Endothelial cell of umbilical vein (primary cell): ENCODE measurements around the gene MRPL4. TPM values are rescaled to one million over a fixed set of nuclear protein-coding genes. Genes with fewer than 3 reads are reported as not detected.

Experiments used
- BruUV-seq: library from RNA; stranded (reverse); fragments of 400-500 nt; replicated peaks from 2 replicates; lab custom pipeline; 2021; lab: Mats Ljungman, UMichigan
- CTCF ChIA-PET: fragments of 300-600, 350-600 bp; sonication (Branson Sonifier 250); formaldehyde crosslinking; loops from one replicate; lab custom pipeline; 2021; ENCODE audit warnings: antibody characterized with exemption, inconsistent platforms; lab: Charles Lee
- POLR2A ChIA-PET: fragments of 300-600, 350-600 bp; sonication (Branson Sonifier 250); formaldehyde crosslinking; loops from one replicate; lab custom pipeline; 2021; ENCODE audit warnings: antibody characterized with exemption, inconsistent platforms; lab: Charles Lee
- DNase-seq: peaks from one replicate; pipeline ENCODE4 v3.0.0-alpha.2; 2011; ENCODE audit warnings: low read depth, low spot score
- FAIRE-seq: peaks from 2 replicates; lab custom pipeline; 2011; peaks lifted over from hg19 to GRCh38; lab: Jason Lieb, UNC
- H2AFZ ChIP-seq: 2 replicates; pipeline ENCODE4 v1.6.0; 2012; ENCODE audit warnings: low read depth, low read length, control low read depth, inconsistent platforms
- H3K27ac ChIP-seq: 2 replicates; pipeline ENCODE4 v1.5.1; 2011; ENCODE audit warnings: low read depth, mild to moderate bottlenecking, control low read depth, low read length, moderate library complexity; ENCODE audit not compliant: insufficient read depth
- H3K27me3 ChIP-seq, 2 experiments: 2 replicates each; pipeline versions ENCODE4 v1.6.0 to v1.6.1; 2011; ENCODE audit warnings: low read length in 2 of 2, mixed read lengths in 1 of 2; ENCODE audit not compliant: control insufficient read depth in 2 of 2, insufficient read depth in 2 of 2
- H3K36me3 ChIP-seq, 2 experiments: 2 replicates in 1 of 2; 3 replicates in 1 of 2; pipeline ENCODE4 v1.5.1; 2011; ENCODE audit warnings: low read length in 2 of 2, mild to moderate bottlenecking in 1 of 2, moderate library complexity in 1 of 2; ENCODE audit not compliant: control insufficient read depth in 2 of 2, insufficient read depth in 2 of 2; ENCODE audit errors: extremely low read depth in 1 of 2
- H3K4me1 ChIP-seq: 3 replicates; pipeline ENCODE4 v1.5.1; 2011; ENCODE audit warnings: mild to moderate bottlenecking, low read length; ENCODE audit not compliant: control insufficient read depth, insufficient read depth; ENCODE audit errors: extremely low read depth
- H3K4me2 ChIP-seq: 2 replicates; pipeline ENCODE4 v1.6.1; 2011; ENCODE audit warnings: low read length, control low read depth, mixed read lengths; ENCODE audit not compliant: insufficient read depth
- H3K4me3 ChIP-seq, 3 experiments: fragments of 200-600 bp in 1 of 3; sonication (generic), shearing (Covaris generic) in 1 of 3; replicated peaks in 1 of 3; 2 replicates each; pipeline ENCODE4 v1.5.1; 2011 to 2016; ENCODE audit warnings: control low read depth in 3 of 3, low read length in 3 of 3, mild to moderate bottlenecking in 2 of 3, inconsistent platforms in 1 of 3, low read depth in 1 of 3, moderate library complexity in 1 of 3; ENCODE audit not compliant: insufficient read depth in 1 of 3
- H3K79me2 ChIP-seq: 2 replicates; pipeline ENCODE4 v1.6.0; 2012; ENCODE audit warnings: low read length, inconsistent platforms; ENCODE audit not compliant: control insufficient read depth, insufficient read depth
- H3K9ac ChIP-seq: replicated peaks from 2 replicates; pipeline ENCODE3; 2011; ENCODE audit warnings: low read length, control low read depth; ENCODE audit not compliant: insufficient read depth; ENCODE audit errors: extremely low read depth
- H3K9me1 ChIP-seq: replicated peaks from 3 replicates; pipeline ENCODE4 v1.6.0; 2011; ENCODE audit warnings: mild to moderate bottlenecking, low read length; ENCODE audit not compliant: control insufficient read depth, insufficient read depth; ENCODE audit errors: extremely low read depth
- H3K9me3 ChIP-seq: replicated peaks from 2 replicates; pipeline ENCODE4 v1.5.1; 2012; ENCODE audit warnings: low read length, inconsistent platforms; ENCODE audit not compliant: control insufficient read depth, insufficient read depth
- H4K20me1 ChIP-seq: replicated peaks from 2 replicates; pipeline ENCODE3; 2011; ENCODE audit warnings: mild to moderate bottlenecking, low read length; ENCODE audit not compliant: control insufficient read depth, insufficient read depth; ENCODE audit errors: extremely low read depth
- EZH2 ChIP-seq: IDR thresholded peaks from 2 replicates; pipeline ENCODE4 v1.6.1; 2012; ENCODE audit warnings: borderline replicate concordance, low read depth, mild to moderate bottlenecking, moderate library complexity, low read length, inconsistent platforms; ENCODE audit not compliant: severe bottlenecking
- FOS ChIP-seq: IDR thresholded peaks from 2 replicates; pipeline ENCODE4 v1.6.1; 2011; ENCODE audit warnings: mild to moderate bottlenecking, low read length, moderate library complexity, borderline replicate concordance; ENCODE audit not compliant: insufficient read depth
- GATA2 ChIP-seq: IDR thresholded peaks from 2 replicates; pipeline ENCODE4 v1.7.0; 2011; ENCODE audit warnings: low read depth, mild to moderate bottlenecking, moderate library complexity, mixed read lengths, low read length; ENCODE audit not compliant: insufficient read length, insufficient read depth
- MAX ChIP-seq: IDR thresholded peaks from 2 replicates; pipeline ENCODE4 v1.6.1; 2011; ENCODE audit not compliant: insufficient read depth, insufficient read length
- POLR2A ChIP-seq: IDR thresholded peaks from 2 replicates; pipeline ENCODE4 v1.6.1; 2012; ENCODE audit warnings: low read depth, mild to moderate bottlenecking, control low read depth, low read length
- POLR2AphosphoS5 ChIP-seq: IDR thresholded peaks from 2 replicates; pipeline ENCODE4 v1.6.1; 2012; ENCODE audit warnings: low read depth, mild to moderate bottlenecking, control low read depth, low read length, moderate library complexity; ENCODE audit not compliant: insufficient read depth
- dilution Hi-C: fragments of 300-500 bp; cut with MboI; formaldehyde crosslinking; loops from one replicate; pipeline ENCODE4 v1.15.0; 2019; ENCODE audit warnings: low sequenced_read_pairs; ENCODE audit not compliant: extremely low pct_ligation_motif_present
- intact Hi-C: fragments of 100-400 bp; cut with micrococcal nuclease; formaldehyde crosslinking; loops from one replicate; pipeline ENCODE4 v1.10.0; 2022
- polyA plus RNA-seq, 4 experiments: library from polyadenylated mRNA; depleted of rRNA in 3 of 4; stranded (reverse) in 3 of 4; unstranded in 1 of 4; fragments of >200 nt; gene quantifications; 2 replicates each; pipeline versions ENCODE4 v1.2.1 to v1.2.3, GENCODE V29; 2011 to 2012; ENCODE audit warnings: missing spikeins in 1 of 4
- total RNA-seq: library from RNA; stranded (reverse); gene quantifications from 2 replicates; pipeline ENCODE4 v1.2.3, GENCODE V29; 2021
- TF ChIP-seq, protein P1 (sequence below), 2 donors: IDR thresholded peaks; 1 replicate in 1 of 2; 2 replicates in 1 of 2; pipeline ENCODE4 v1.5.1; 2011; ENCODE audit warnings: low read length in 2 of 2, mild to moderate bottlenecking in 2 of 2, moderate library complexity in 2 of 2, control low read depth in 1 of 2, inconsistent platforms in 1 of 2, low read depth in 1 of 2; ENCODE audit not compliant: insufficient read depth in 1 of 2; ENCODE audit errors: extremely low read depth in 1 of 2

The MRPL4 gene
- total and polyA plus RNA-seq, 2 donors (not counting 3 experiments of a cell fraction or from before 2014, with no cell fraction given) = 70.4 to 118 TPM

- Histone ChIP-seq H4K20me1 (no peaks in the 10 kb centered on the region), H3K9ac (no peak overlapping the region), H2AFZ (no peak overlapping the region), H3K4me3 (no peak overlapping the region), H3K4me2 (no peak overlapping the region), H3K36me3 (no peaks in the 10 kb centered on the region), H3K79me2 (no peaks in the 10 kb centered on the region), H3K27ac (no peak overlapping the region), H3K4me1 (peaks cover 6% of the 10 kb centered on the region), H3K27me3 (no peaks in the 10 kb centered on the region), H3K9me3 (no peaks in the 10 kb centered on the region), H3K9me1 (no peaks in the 10 kb centered on the region)
- no peak for DNase-seq
- intact Hi-C loops (no loop called here), dilution Hi-C loops (no loop called here)
- TF ChIP-seq GATA2 (no peak), FOS (no peak), POLR2A (no peak), EZH2 (no peak), POLR2AphosphoS5 (no peak), MAX (no peak)
- TF ChIP-seq, protein P1, sequence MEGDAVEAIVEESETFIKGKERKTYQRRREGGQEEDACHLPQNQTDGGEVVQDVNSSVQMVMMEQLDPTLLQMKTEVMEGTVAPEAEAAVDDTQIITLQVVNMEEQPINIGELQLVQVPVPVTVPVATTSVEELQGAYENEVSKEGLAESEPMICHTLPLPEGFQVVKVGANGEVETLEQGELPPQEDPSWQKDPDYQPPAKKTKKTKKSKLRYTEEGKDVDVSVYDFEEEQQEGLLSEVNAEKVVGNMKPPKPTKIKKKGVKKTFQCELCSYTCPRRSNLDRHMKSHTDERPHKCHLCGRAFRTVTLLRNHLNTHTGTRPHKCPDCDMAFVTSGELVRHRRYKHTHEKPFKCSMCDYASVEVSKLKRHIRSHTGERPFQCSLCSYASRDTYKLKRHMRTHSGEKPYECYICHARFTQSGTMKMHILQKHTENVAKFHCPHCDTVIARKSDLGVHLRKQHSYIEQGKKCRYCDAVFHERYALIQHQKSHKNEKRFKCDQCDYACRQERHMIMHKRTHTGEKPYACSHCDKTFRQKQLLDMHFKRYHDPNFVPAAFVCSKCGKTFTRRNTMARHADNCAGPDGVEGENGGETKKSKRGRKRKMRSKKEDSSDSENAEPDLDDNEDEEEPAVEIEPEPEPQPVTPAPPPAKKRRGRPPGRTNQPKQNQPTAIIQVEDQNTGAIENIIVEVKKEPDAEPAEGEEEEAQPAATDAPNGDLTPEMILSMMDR (IDR thresholded peaks at IDR 0.05; ENCODE audit: extremely low read depth in 1 of 2, insufficient read depth in 1 of 2, low read depth in 1 of 2, low read length in 2 of 2) = no peak
- ChIA-PET POLR2A (no interaction called here), CTCF (interaction anchor here (0.6 to 7.0 kb wide), 4 partner anchors 24 to 163 kb away, joined by 3 to 48 read pairs (median 4); no protein-coding TSS in a partner anchor)
- FAIRE-seq = no peak
- no TSS peak for BruUV-seq
Measured at GRCh38 chr19:10226021-10226375, 26.0 kb upstream of the MRPL4 start.
